ENCODE measurements around the gene IKZF3.

- TF ChIP-seq CTCF (IDR thresholded peaks at IDR 0.05) (no peak), POLR2AphosphoS5 (IDR thresholded peaks at IDR 0.05) (no peak), POLR2A (IDR thresholded peaks at IDR 0.05) (no peak)
Measured at GRCh38 chr17:39781031-39781860, 82.9 kb downstream of the IKZF3 start.
